SU-DHL-6 (cell line): Measurements from ENCODE around the gene ATG10.

Source experiments
- H2AFZ ChIP-seq: fragments of 200-600 bp; sonication (generic); 2 replicates; pipeline ENCODE4 v1.6.1; 2014; ENCODE audit warnings: low read depth, mild to moderate bottlenecking, moderate library complexity, mixed read lengths, antibody characterized with exemption, low read length; ENCODE audit not compliant: severe bottlenecking
- H3F3A ChIP-seq: fragments of 200-600 bp; shearing (Covaris generic); 2 replicates; pipeline ENCODE4 v1.6.0; 2016; ENCODE audit warnings: antibody characterized with exemption, mild to moderate bottlenecking; ENCODE audit not compliant: insufficient read depth
- H3K27ac ChIP-seq: fragments of 200-600 bp; sonication (generic); 2 replicates; pipeline ENCODE4 v1.5.1; 2016; ENCODE audit warnings: low read depth, mild to moderate bottlenecking, low read length, moderate library complexity, mixed read lengths
- H3K27me3 ChIP-seq: fragments of 200-600 bp; sonication (generic), shearing (Covaris generic); 2 replicates; pipeline ENCODE4 v1.6.0; 2014; ENCODE audit warnings: mild to moderate bottlenecking, low read length
- H3K36me3 ChIP-seq: fragments of 200-600 bp; sonication (generic); 2 replicates; pipeline ENCODE4 v1.6.1; 2014; ENCODE audit warnings: mild to moderate bottlenecking, low read length, mixed read lengths
- H3K4me2 ChIP-seq: fragments of 300-600, 200-600 bp; shearing (Covaris generic), sonication (generic); 2 replicates; pipeline ENCODE4 v1.6.0; 2014; ENCODE audit warnings: low read length, low read depth, mild to moderate bottlenecking; ENCODE audit not compliant: poor library complexity, severe bottlenecking
- H3K4me3 ChIP-seq: fragments of 200-600 bp; sonication (generic); 2 replicates; pipeline ENCODE4 v1.5.1; 2014; ENCODE audit warnings: antibody characterized with exemption, low read length, mild to moderate bottlenecking, mixed read lengths; ENCODE audit not compliant: insufficient read depth, poor library complexity, severe bottlenecking
- H3K79me2 ChIP-seq: fragments of 200-600 bp; sonication (generic); 2 replicates; pipeline ENCODE4 v1.6.1; 2014; ENCODE audit warnings: mild to moderate bottlenecking, low read length, moderate library complexity; ENCODE audit not compliant: insufficient read depth
- H3K9ac ChIP-seq: fragments of 200-600 bp; sonication (generic); 2 replicates; pipeline ENCODE4 v1.7.0; 2014; ENCODE audit warnings: mild to moderate bottlenecking, low read length
- H3K9me2 ChIP-seq: fragments of 200-600 bp; sonication (generic); replicated peaks from 2 replicates; pipeline ENCODE4 v1.6.1; 2014; ENCODE audit warnings: low read length; ENCODE audit not compliant: insufficient read depth
- H3K9me3 ChIP-seq: fragments of 200-600 bp; sonication (generic); 2 replicates; pipeline ENCODE4 v1.6.1; 2014; ENCODE audit warnings: low read length, mixed read lengths; ENCODE audit not compliant: insufficient read depth
- H4K20me1 ChIP-seq: fragments of 200-600 bp; sonication (generic); 2 replicates; pipeline ENCODE4 v1.6.1; 2014; ENCODE audit warnings: low read depth, mild to moderate bottlenecking, antibody characterized with exemption, low read length, moderate library complexity, mixed read lengths
- EZH2phosphoT487 ChIP-seq: fragments of 200-600 bp; sonication (generic), shearing (Covaris generic); conservative IDR thresholded peaks from 2 replicates; pipeline ENCODE4 v1.6.1; 2018; ENCODE audit warnings: mild to moderate bottlenecking, antibody characterized with exemption, low read length, moderate library complexity, mixed read lengths
- TF ChIP-seq, protein P1 (sequence below): fragments of 200-600 bp; sonication (generic); IDR thresholded peaks from one replicate; pipeline ENCODE4 v1.5.1; 2017; ENCODE audit warnings: antibody characterized with exemption, mild to moderate bottlenecking, low read length, moderate library complexity; ENCODE audit not compliant: insufficient read depth, poor library complexity, severe bottlenecking

The ATG10 gene

DNA sequence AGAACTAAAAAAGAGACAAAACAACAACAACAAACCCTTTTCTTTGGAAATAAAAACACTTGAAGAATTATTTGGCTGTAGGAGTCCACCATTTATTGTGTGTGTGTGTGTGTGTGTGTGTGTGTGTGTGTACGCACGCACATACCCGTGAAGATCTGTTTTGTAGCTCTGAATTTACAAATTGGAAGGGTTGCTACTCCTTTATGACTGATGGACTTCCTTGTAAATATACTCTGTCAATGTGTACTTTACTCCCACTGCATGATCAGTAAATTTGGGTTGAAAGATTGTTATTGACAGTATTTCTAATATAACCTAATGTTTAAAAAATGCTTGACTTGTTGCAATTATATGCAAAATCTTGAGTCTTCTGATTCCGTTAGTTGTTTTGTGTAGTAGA is 148.1 kb downstream of the ATG10 start:
- no peaks in the 10 kb centered on the region for H3K9me2 ChIP-seq
- H3K27ac ChIP-seq, result no peak overlapping the region
- no peak overlapping the region for H3K9ac ChIP-seq
- H2AFZ ChIP-seq, result no peak overlapping the region
- no peaks in the 10 kb centered on the region for H3K79me2 ChIP-seq
- no peaks in the 10 kb centered on the region for H4K20me1 ChIP-seq
- H3K4me2 ChIP-seq, result no peak overlapping the region
- H3F3A ChIP-seq, result no peaks in the 10 kb centered on the region
- H3K9me3 ChIP-seq, result no peaks in the 10 kb centered on the region
- no peak overlapping the region for H3K4me3 ChIP-seq
- no peaks in the 10 kb centered on the region for H3K36me3 ChIP-seq
- H3K27me3 ChIP-seq, result no peaks in the 10 kb centered on the region
- TF ChIP-seq, protein P1, sequence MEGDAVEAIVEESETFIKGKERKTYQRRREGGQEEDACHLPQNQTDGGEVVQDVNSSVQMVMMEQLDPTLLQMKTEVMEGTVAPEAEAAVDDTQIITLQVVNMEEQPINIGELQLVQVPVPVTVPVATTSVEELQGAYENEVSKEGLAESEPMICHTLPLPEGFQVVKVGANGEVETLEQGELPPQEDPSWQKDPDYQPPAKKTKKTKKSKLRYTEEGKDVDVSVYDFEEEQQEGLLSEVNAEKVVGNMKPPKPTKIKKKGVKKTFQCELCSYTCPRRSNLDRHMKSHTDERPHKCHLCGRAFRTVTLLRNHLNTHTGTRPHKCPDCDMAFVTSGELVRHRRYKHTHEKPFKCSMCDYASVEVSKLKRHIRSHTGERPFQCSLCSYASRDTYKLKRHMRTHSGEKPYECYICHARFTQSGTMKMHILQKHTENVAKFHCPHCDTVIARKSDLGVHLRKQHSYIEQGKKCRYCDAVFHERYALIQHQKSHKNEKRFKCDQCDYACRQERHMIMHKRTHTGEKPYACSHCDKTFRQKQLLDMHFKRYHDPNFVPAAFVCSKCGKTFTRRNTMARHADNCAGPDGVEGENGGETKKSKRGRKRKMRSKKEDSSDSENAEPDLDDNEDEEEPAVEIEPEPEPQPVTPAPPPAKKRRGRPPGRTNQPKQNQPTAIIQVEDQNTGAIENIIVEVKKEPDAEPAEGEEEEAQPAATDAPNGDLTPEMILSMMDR, result no peak
- no peak for TF ChIP-seq EZH2phosphoT487

DNA sequence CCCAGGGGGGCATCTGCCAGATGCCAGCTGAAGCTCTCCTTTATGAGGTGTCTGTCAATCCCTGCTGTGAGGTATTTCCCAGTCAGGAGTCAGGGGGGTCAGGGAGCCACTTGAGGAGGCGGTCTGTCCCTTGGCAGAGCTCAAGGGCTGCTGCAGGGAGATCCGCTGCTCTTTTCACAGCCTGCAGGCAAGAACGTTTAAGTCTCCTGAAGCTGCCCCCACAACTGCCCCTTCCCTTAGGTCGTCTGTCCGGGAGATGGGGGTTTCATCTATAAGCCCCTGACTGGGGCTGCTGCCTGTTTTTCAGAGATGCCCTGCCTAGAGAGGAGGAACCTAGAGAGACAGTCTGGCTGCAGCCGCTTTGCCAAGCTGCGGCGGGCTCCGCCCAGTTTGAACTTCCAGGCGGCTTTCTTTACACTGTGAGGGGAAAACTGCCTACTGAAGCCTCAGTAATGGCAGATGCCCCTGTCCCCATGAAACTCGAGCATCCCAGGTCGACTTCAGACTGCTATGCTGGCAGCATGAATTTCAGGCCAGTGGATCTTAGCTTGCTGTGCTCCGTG is 158.0 kb downstream of the ATG10 start:
- Histone ChIP-seq H3K36me3 (no peaks in the 10 kb centered on the region), H3F3A (no peaks in the 10 kb centered on the region), H3K9me3 (no peaks in the 10 kb centered on the region), H4K20me1 (no peaks in the 10 kb centered on the region), H2AFZ (no peak overlapping the region), H3K79me2 (no peaks in the 10 kb centered on the region), H3K4me2 (no peak overlapping the region), H3K9me2 (no peaks in the 10 kb centered on the region), H3K27me3 (no peaks in the 10 kb centered on the region), H3K27ac (no peak overlapping the region), H3K9ac (no peak overlapping the region), H3K4me3 (no peak overlapping the region)
- TF ChIP-seq, protein P1, result no peak
- no peak for TF ChIP-seq EZH2phosphoT487

DNA sequence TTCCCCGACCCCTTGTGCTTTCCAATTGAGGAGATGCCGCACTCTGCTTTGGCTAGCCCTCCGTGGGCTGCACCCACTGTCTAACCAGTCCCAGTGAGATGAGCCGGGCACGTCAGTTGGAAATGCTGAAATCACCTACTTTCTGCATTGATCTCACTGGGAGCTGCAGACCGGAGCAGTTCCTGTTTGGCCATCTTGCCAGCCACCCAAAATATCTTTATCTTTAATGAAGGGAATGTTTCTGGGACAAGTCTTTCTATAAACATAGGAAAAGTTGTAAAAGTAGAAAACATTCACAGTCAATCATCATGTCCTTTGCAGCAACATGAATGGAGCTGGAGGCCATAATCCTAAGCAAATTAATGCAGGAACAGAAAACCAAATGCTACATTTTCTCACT is 158.8 kb downstream of the ATG10 start:
- H3K79me2 ChIP-seq, result no peaks in the 10 kb centered on the region
- no peaks in the 10 kb centered on the region for H3K9me3 ChIP-seq
- H3K4me2 ChIP-seq, result no peak overlapping the region
- H3F3A ChIP-seq, result no peaks in the 10 kb centered on the region
- TF ChIP-seq EZH2phosphoT487, result no peak
- TF ChIP-seq, protein P1, result no peak
- no peaks in the 10 kb centered on the region for H3K36me3 ChIP-seq
- no peak overlapping the region for H3K4me3 ChIP-seq
- no peak overlapping the region for H3K27ac ChIP-seq
- H3K9ac ChIP-seq, result no peak overlapping the region
- no peak overlapping the region for H2AFZ ChIP-seq
- H3K9me2 ChIP-seq, result no peaks in the 10 kb centered on the region
- H3K27me3 ChIP-seq, result no peaks in the 10 kb centered on the region
- H4K20me1 ChIP-seq, result no peaks in the 10 kb centered on the region
